Subcutaneous adipose tissue (tissue), 4 donors: ENCODE results near the gene CFAP119. TPM values are rescaled to one million over a fixed set of nuclear protein-coding genes. Genes with fewer than 3 reads are reported as not detected.

Source experiments
- total RNA-seq, 4 donors: library from RNA; depleted of rRNA; stranded (reverse); fragments of >200 nt; gene quantifications; one replicate each; pipeline ENCODE4 v1.1.0, GENCODE V29; 2016
- TF ChIP-seq, protein P1 (sequence below): fragments of 450-650 bp; IDR thresholded peaks from one replicate; pipeline ENCODE4 v1.5.1; 2016; ENCODE audit warnings: low read depth, mild to moderate bottlenecking, control low read depth, antibody characterized with exemption, moderate library complexity

The CFAP119 gene
- total RNA-seq, 4 donors from 2014 or later, result 1.9 to 6.2 (median 2.7) TPM; not detected in 1

DNA sequence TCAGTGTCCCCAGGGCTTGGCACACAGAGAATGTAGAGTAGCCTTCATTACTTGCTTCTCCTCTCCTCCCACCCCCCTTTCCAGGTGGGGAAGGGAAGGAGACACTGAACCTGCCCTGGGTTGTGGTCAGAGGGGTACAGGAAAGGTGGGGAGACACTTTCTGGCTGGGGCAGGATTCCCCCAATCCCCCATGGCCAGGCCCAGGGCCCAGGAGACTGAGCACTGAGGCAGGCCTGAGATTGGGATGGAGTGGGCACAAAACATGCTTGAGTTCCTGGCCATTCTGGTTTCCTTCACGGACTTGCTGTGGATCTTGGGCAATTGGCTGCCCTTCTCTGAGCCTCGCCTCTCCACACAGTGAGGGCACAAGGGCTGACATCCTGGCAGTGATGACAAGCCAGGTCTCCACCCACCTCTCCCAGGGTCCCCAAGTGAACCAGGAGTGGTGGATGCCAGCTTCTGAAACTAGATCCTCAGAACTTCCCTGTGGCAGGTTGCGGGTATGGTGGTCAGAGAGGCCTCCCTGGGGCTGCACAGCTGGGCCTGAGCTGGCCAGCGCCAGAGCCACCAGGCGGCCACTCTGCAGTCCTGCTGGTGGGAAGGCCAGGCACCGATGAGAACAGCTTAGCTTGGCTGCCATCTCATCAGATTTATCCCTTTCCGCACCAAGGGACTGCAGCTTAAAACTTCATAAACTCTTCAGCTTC is 15.9 kb upstream of the CFAP119 start:
- TF ChIP-seq, protein P1, sequence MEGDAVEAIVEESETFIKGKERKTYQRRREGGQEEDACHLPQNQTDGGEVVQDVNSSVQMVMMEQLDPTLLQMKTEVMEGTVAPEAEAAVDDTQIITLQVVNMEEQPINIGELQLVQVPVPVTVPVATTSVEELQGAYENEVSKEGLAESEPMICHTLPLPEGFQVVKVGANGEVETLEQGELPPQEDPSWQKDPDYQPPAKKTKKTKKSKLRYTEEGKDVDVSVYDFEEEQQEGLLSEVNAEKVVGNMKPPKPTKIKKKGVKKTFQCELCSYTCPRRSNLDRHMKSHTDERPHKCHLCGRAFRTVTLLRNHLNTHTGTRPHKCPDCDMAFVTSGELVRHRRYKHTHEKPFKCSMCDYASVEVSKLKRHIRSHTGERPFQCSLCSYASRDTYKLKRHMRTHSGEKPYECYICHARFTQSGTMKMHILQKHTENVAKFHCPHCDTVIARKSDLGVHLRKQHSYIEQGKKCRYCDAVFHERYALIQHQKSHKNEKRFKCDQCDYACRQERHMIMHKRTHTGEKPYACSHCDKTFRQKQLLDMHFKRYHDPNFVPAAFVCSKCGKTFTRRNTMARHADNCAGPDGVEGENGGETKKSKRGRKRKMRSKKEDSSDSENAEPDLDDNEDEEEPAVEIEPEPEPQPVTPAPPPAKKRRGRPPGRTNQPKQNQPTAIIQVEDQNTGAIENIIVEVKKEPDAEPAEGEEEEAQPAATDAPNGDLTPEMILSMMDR, result no peak

DNA sequence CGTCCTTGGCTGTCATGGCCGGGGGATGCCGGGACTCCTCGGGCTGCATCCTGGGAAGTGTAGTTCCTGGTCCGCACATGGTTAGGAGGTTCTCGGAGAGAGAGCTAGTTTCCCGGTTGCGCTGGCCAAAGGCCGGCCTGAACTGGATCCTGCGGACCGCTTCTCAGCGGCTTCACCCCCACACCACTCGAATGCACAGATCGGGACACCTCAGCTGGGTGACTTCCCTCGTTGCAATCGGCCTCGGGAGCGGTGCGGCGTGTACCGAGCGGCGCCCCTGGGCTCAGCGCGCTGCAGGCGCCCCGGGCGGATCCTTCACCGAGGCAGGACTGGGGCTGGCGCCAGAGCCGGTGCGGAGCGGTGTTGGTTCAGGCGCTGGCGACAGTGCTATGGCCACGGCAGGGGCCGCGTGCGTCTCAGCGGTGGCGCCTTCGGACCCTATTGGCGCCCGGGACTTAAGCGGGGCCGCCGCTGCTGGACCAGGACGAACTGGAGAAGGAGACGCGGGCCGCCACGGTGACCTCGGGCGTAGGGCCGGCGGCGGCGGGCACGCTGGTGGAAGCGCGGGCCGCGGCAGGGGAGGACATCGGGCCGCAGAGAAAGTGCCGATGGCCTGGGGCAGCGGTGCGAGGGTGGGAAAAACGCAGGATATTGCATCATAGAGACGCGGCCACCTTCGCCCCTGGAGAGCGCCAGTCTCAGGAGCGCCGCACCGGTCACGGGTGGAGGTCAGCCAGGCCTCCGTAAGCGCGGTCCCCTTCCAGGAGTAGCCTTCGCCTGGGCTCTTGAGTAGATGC is 13.7 kb upstream of the CFAP119 start:
- TF ChIP-seq, protein P1, result no peak

DNA sequence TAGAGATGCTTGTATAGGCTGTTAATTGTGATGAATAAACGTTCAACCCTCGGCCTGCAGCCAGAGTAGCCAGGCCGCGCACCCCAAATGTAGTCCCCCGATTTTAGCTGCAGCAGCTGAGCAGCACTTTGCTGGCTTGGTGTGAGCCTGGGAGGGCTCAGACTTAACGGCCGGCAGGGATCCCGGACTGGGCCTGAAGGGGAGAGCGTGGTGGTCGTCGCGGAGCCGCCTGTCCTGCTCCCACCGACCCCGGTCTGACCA is 13.2 kb upstream of the CFAP119 start:
- TF ChIP-seq, protein P1, result no peak

DNA sequence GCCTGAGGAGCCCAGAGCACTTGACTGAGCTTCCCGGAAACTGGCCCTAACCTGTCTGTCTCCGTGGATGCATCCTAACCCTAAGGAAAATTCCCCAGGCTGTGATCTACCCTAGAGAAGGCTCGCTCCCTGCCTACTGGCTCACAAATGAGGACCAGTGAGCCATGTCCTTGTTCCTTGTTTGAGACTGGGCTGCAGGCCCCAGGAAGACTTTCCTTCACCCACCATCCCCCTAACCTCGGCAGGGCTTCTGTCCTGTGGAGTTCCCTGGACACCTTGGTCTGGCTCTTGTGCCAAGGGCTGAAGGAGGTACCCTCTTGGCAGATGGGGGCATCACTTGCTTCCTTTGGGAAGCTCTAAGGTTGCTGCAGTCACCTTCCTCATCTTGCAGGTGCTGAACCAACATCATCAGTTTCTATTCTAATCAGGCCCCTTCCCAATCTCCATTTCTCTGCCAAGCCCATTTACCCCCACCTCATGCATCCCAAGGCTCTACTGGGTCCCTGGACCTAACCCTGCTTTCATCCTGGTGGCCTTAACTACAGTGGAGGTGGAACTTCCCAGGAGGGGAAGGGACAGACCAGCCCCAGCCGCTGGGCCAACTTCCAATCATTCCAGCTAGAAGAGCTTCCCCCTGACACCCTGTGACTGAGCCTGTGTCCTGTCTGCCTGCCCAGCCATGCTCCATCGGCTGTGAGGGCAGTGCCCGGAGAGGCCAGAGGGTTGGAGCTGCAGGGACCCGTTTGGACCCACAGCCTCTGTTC is 12.7 kb upstream of the CFAP119 start:
- TF ChIP-seq, protein P1, result no peak

- TF ChIP-seq, protein P1, result no peak
Observed at GRCh38 chr16:30773826-30774225, 12.0 kb upstream of the CFAP119 start.

DNA sequence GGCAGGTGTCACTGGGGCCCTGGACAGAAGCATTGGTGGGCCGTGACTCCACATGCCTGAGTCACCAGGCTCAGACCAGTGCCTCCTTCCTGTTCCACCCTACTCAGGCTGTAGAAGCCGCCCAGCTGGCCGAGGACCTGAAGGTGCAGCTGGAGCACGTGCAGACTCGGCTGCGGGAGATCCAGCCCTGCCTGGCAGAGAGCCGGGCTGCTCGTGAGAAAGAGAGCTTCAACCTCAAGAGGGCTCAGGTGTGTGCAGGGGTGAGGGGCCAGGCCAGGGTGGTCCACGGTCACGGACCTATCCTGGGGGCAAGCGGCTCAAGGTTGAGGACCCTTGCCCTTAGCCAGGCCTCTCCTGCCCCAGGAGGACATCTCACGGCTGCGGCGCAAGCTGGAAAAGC is 9.9 kb upstream of the CFAP119 start:
- TF ChIP-seq, protein P1, result no peak
